H1 (cell line): ENCODE data around the gene SCNN1A. TPM values are rescaled to one million over a fixed set of nuclear protein-coding genes. Genes with fewer than 3 reads are reported as not detected.

ENCODE experiments used
- CTCF ChIA-PET: fragments of 300-600 bp; sonication (Branson Sonifier 250); formaldehyde crosslinking; loops from one replicate; lab custom pipeline; 2021; ENCODE audit not compliant: partially characterized antibody; lab: Charles Lee
- POLR2A ChIA-PET: fragments of 300-600 bp; sonication (Branson Sonifier 250); formaldehyde crosslinking; loops from one replicate; lab custom pipeline; 2021; ENCODE audit warnings: inconsistent platforms; ENCODE audit not compliant: partially characterized antibody; lab: Charles Lee
- DNase-seq, 2 experiments: peaks; one replicate each; pipeline versions ENCODE4 v3.0.0 to v3.0.0-alpha.2; 2010 to 2022; ENCODE audit warnings: low spot score in 2 of 2, low read depth in 1 of 2, mixed read lengths in 1 of 2
- FAIRE-seq: peaks from 2 replicates; lab custom pipeline; 2011; peaks lifted over from hg19 to GRCh38; lab: Jason Lieb, UNC
- H2AFZ ChIP-seq: 2 replicates; pipeline ENCODE4 v1.8.1; 2012; ENCODE audit warnings: low read length, inconsistent platforms
- H2AK5ac ChIP-seq: 2 replicates; pipeline ENCODE4 v1.6.1; 2013; ENCODE audit warnings: low read depth, low read length
- H2BK120ac ChIP-seq: replicated peaks from 2 replicates; pipeline ENCODE3; 2013; ENCODE audit warnings: low read depth, low read length, inconsistent platforms
- H2BK12ac ChIP-seq: 2 replicates; pipeline ENCODE4 v1.6.1; 2013; ENCODE audit warnings: low read depth, low read length
- H2BK15ac ChIP-seq: 2 replicates; pipeline ENCODE4 v1.6.1; 2013; ENCODE audit warnings: low read length
- H2BK20ac ChIP-seq: 2 replicates; pipeline ENCODE4 v1.6.1; 2013; ENCODE audit warnings: low read length
- H2BK5ac ChIP-seq: 2 replicates; pipeline ENCODE4 v1.6.1; 2013; ENCODE audit warnings: low read depth, low read length
- H3K14ac ChIP-seq: 2 replicates; pipeline ENCODE4 v1.6.1; 2013; ENCODE audit warnings: inconsistent platforms; ENCODE audit not compliant: insufficient read length
- H3K18ac ChIP-seq: 2 replicates; pipeline ENCODE4 v1.6.1; 2013; ENCODE audit warnings: low read length; ENCODE audit errors: extremely low read depth
- H3K23ac ChIP-seq: 2 replicates; pipeline ENCODE4 v1.6.1; 2013; ENCODE audit warnings: inconsistent platforms; ENCODE audit not compliant: insufficient read length
- H3K23me2 ChIP-seq: 2 replicates; pipeline ENCODE4 v1.6.1; 2013; ENCODE audit warnings: low read depth, low read length
- H3K27ac ChIP-seq: 2 replicates; pipeline ENCODE4 v1.6.1; 2011; ENCODE audit warnings: low read depth, low read length, inconsistent platforms
- H3K27me3 ChIP-seq, 4 experiments: replicated peaks in 1 of 4; 1 replicate in 1 of 4; 2 replicates in 3 of 4; pipeline versions ENCODE4 v1.6.1 to v1.8.1; 2011 to 2013; ENCODE audit warnings: low read length in 3 of 4, mild to moderate bottlenecking in 3 of 4, inconsistent platforms in 2 of 4, mixed read lengths in 2 of 4, moderate library complexity in 1 of 4; ENCODE audit not compliant: control insufficient read depth in 3 of 4, insufficient read depth in 3 of 4; ENCODE audit errors: extremely low read depth in 1 of 4
- H3K36me3 ChIP-seq, 4 experiments: 2 replicates each; pipeline versions ENCODE4 v1.6.1 to v1.8.1; 2011 to 2013; ENCODE audit warnings: mild to moderate bottlenecking in 4 of 4, low read length in 3 of 4, moderate library complexity in 2 of 4, control low read depth in 1 of 4, inconsistent platforms in 1 of 4; ENCODE audit not compliant: insufficient read depth in 4 of 4, control insufficient read depth in 2 of 4
- H3K4ac ChIP-seq: replicated peaks from 2 replicates; pipeline ENCODE3; 2013; ENCODE audit warnings: low read length, low read depth, mixed read lengths, inconsistent platforms; ENCODE audit not compliant: insufficient read length
- H3K4me1 ChIP-seq, 4 experiments: replicated peaks in 1 of 4; 1 replicate in 1 of 4; 2 replicates in 3 of 4; pipeline versions ENCODE4 v1.6.1 to v1.8.1; 2011 to 2013; ENCODE audit warnings: low read length in 3 of 4, inconsistent platforms in 2 of 4, mixed read lengths in 1 of 4; ENCODE audit not compliant: insufficient read depth in 4 of 4, control insufficient read depth in 3 of 4
- H3K4me2 ChIP-seq, 2 experiments: 2 replicates each; pipeline versions ENCODE4 v1.6.1 to v1.8.1; 2011 to 2013; ENCODE audit warnings: low read depth in 2 of 2, low read length in 2 of 2, control low read depth in 1 of 2, inconsistent platforms in 1 of 2, mild to moderate bottlenecking in 1 of 2; ENCODE audit not compliant: insufficient read depth in 1 of 2
- H3K4me3 ChIP-seq, 4 experiments: fragments of 200-600, 300-600 bp in 1 of 4; sonication (generic), shearing (Covaris generic), sonication (Bioruptor Twin) in 1 of 4; 2 replicates each; pipeline versions ENCODE4 v1.5.1 to v1.8.1; 2011 to 2016; ENCODE audit warnings: low read length in 4 of 4, low read depth in 3 of 4, control low read depth in 2 of 4, inconsistent platforms in 2 of 4, mild to moderate bottlenecking in 2 of 4, mixed read lengths in 1 of 4, moderate library complexity in 1 of 4; ENCODE audit not compliant: insufficient read depth in 2 of 4; ENCODE audit errors: extremely low read depth in 1 of 4
- H3K56ac ChIP-seq: replicated peaks from 2 replicates; pipeline ENCODE3; 2013; ENCODE audit warnings: low read depth, mild to moderate bottlenecking, mixed read lengths, low read length, inconsistent platforms; ENCODE audit not compliant: insufficient read length
- H3K79me1 ChIP-seq: 2 replicates; pipeline ENCODE4 v1.6.1; 2013; ENCODE audit warnings: low read depth, low read length, control low read depth
- H3K79me2 ChIP-seq, 2 experiments: 2 replicates each; pipeline versions ENCODE4 v1.6.1 to v1.8.1; 2012 to 2013; ENCODE audit warnings: low read length in 2 of 2, mild to moderate bottlenecking in 2 of 2, inconsistent platforms in 1 of 2; ENCODE audit not compliant: insufficient read depth in 2 of 2, control insufficient read depth in 1 of 2
- H3K9ac ChIP-seq, 4 experiments: replicated peaks in 1 of 4; 1 replicate in 1 of 4; 2 replicates in 3 of 4; pipeline versions ENCODE4 v1.6.1 to v1.8.1; 2011 to 2013; ENCODE audit warnings: low read depth in 3 of 4, low read length in 3 of 4, control low read depth in 2 of 4, mild to moderate bottlenecking in 2 of 4, moderate library complexity in 2 of 4, inconsistent platforms in 1 of 4; ENCODE audit errors: extremely low read depth in 1 of 4
- H3K9me3 ChIP-seq, 2 experiments: 2 replicates each; pipeline versions ENCODE4 v1.6.1 to v1.8.1; 2012 to 2013; ENCODE audit warnings: mild to moderate bottlenecking in 2 of 2, moderate library complexity in 2 of 2, control low read depth in 1 of 2, inconsistent platforms in 1 of 2, low read depth in 1 of 2, low read length in 1 of 2, mixed read lengths in 1 of 2; ENCODE audit not compliant: insufficient read depth in 2 of 2
- H4K20me1 ChIP-seq, 2 experiments: replicated peaks in 1 of 2; 2 replicates each; pipeline versions ENCODE3 to v1.8.1; 2011 to 2013; ENCODE audit warnings: inconsistent platforms in 2 of 2, low read length in 2 of 2, mild to moderate bottlenecking in 1 of 2; ENCODE audit not compliant: insufficient read depth in 2 of 2, control insufficient read depth in 1 of 2
- H4K5ac ChIP-seq: 2 replicates; pipeline ENCODE4 v1.6.1; 2013; ENCODE audit warnings: low read length, low read depth, mixed read lengths, inconsistent platforms; ENCODE audit not compliant: insufficient read length
- H4K8ac ChIP-seq: 2 replicates; pipeline ENCODE4 v1.8.0; 2013; ENCODE audit warnings: mild to moderate bottlenecking, moderate library complexity, low read length, inconsistent platforms; ENCODE audit not compliant: insufficient read depth; ENCODE audit errors: extremely low read depth
- H4K91ac ChIP-seq: replicated peaks from 2 replicates; pipeline ENCODE3; 2013; ENCODE audit warnings: low read length, mixed read lengths, inconsistent platforms; ENCODE audit not compliant: insufficient read length
- CEBPB ChIP-seq: IDR thresholded peaks from 2 replicates; pipeline ENCODE4 v1.6.1; 2012; ENCODE audit warnings: low read depth, low read length
- MAFK ChIP-seq: IDR thresholded peaks from 2 replicates; pipeline ENCODE4 v1.6.1; 2012; ENCODE audit warnings: low read depth, mild to moderate bottlenecking, improper control_type of control experiment, low read length
- SIX5 ChIP-seq: IDR thresholded peaks from 2 replicates; pipeline ENCODE4 v1.6.1; 2011; ENCODE audit warnings: mild to moderate bottlenecking, low read depth, low read length
- WGBS, 2 experiments: shearing (Covaris generic) in 1 of 2; methylation state at CpG; one replicate each; pipeline versions ENCODE4 v1.1.6 to v1.1.7; 2013 to 2015; ENCODE audit warnings: low lambda C conversion rate in 2 of 2, mixed read lengths in 2 of 2, inconsistent platforms in 1 of 2, low coverage in 1 of 2, missing lambda C conversion rate in 1 of 2; ENCODE audit not compliant: insufficient replicate concordance in 2 of 2, insufficient coverage in 1 of 2, insufficient read length in 1 of 2; ENCODE audit errors: extremely low coverage in 1 of 2, missing lambda C conversion rate in 1 of 2; 5-methylcytosine and 5-hydroxymethylcytosine counted together
- polyA plus RNA-seq, 7 experiments: library from polyadenylated mRNA; depleted of rRNA in 3 of 7; stranded (reverse) in 5 of 7; unstranded in 2 of 7; fragments of >200 nt in 5 of 7; fragments of 200-250 nt in 2 of 7; gene quantifications; 1 replicate in 5 of 7; 2 replicates in 1 of 7; 4 replicates in 1 of 7; pipeline versions ENCODE4 v1.2.1 to v1.2.3, GENCODE V29; 2011 to 2013; ENCODE audit warnings: missing spikeins in 2 of 7, mixed read lengths in 2 of 7
- total RNA-seq: library from RNA; stranded (reverse); fragmentation: NEBNext Ultra II Directional; extraction: Animal tissue kit (Norgen Biotek cat#: 25700); gene quantifications from 2 replicates; pipeline ENCODE4 v1.2.1, GENCODE V29; 2021

The SCNN1A gene
- total and polyA plus RNA-seq, 2 of the 8 experiments (the other 6 are each of a cell fraction or from before 2014, with no cell fraction given): 85.5 to 156 TPM

DNA sequence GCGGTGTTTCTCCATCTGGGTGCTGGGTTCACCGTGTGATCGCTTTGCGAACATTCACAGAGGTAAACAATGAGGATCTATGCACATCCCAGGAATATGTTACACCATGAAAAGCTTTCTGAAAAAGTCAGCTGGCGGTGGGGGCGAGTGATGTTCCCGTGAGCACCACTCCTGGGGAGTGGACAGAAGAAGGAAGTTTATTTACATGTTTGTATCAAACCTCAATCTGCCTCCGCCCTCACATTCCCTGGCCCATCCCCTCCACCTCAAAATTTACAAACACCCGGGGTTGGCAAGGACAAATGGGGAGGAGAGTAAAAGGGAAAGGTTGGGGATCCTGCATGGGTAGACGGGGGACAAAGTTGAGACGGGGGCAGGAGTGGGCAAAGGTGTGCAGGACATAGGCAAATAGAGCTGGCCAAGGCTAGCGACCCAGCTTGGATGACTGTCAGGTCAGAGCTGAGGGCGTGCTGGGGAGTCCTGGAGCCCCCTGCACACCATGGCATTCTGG, 40.4 kb downstream of the SCNN1A start:
- Histone ChIP-seq H2AK5ac (peak overlapping the region; percentile 68; the same call in 1 of the 2 replicates), H3K27ac (peak overlapping the region; percentile 88), H3K56ac (no peak overlapping the region), H3K9ac (no peak overlapping the region), H2BK5ac (peak overlapping the region; percentile 93), H3K4me3 (no peak overlapping the region), H3K14ac (no peak overlapping the region), H3K27me3 (no peaks in the 10 kb centered on the region), H3K4ac (peak overlapping the region; percentile 1), H4K8ac (no peak overlapping the region), H3K4me2 (peak overlapping the region; percentile 62 to 87; a peak in 2 of 4 replicates), H3K79me2 (peaks cover 2 to 53% of the 10 kb centered on the region in 2 experiments), H4K91ac (no peak overlapping the region), H4K5ac (no peak overlapping the region), H3K79me1 (peaks cover 5% of the 10 kb centered on the region; the same call in 1 of the 2 replicates), H2BK12ac (peak overlapping the region; percentile 95), H2BK20ac (peak overlapping the region; percentile 35; the same call in 1 of the 2 replicates), H4K20me1 (peaks cover 0 to 4% of the 10 kb centered on the region in 2 experiments), H2AFZ (no peak overlapping the region), H3K23ac (no peak overlapping the region), H3K18ac (peak overlapping the region; percentile 84), H3K23me2 (peaks cover 8% of the 10 kb centered on the region; the same call in 1 of the 2 replicates), H3K36me3 (peaks cover 12 to 29% (median 18%) of the 10 kb centered on the region in 4 experiments; a peak in 5 of 8 replicates), H2BK120ac (no peak overlapping the region), H3K9me3 (no peaks in the 10 kb centered on the region), H2BK15ac (peak overlapping the region; percentile 65; the same call in 1 of the 2 replicates), H3K4me1 (peaks cover 19 to 44% (median 28%) of the 10 kb centered on the region in 4 experiments)
- CTCF ChIA-PET: interaction anchor here (0.6 to 11.4 kb wide), 22 partner anchors 8 to 204 kb away, joined by 3 to 109 read pairs (median 4); partner anchors contain the start of gene SCNN1A
- POLR2A ChIA-PET: interaction anchor here (0.5 to 17.5 kb wide), 12 partner anchors 2 to 381 kb away, joined by 3 to 286 read pairs (median 12); partner anchors contain the start of genes SCNN1A, TAPBPL and TNFRSF1A
- TF ChIP-seq MAFK: no peak
- TF ChIP-seq CEBPB: no peak
- no peak for TF ChIP-seq SIX5
- WGBS, 2 experiments: 74% methylated on average over 13 of the region's 13 CpGs; no CpG with 5 or more reads in 1 of the 2 experiments
- FAIRE-seq: no peak
- no peak for DNase-seq
